CD4-positive, alpha-beta T cell treated with Interleukin-21 for 1 hour (primary cell): Measurements from ENCODE around the gene HPGDS.
"Not testable (repeated sequence)": the region's sequence is repeated elsewhere in the genome, so short reads cannot be mapped to it uniquely, and the experiment has no call there.

Source experiments
- DNase-seq: peaks from one replicate; pipeline ENCODE4 v3.0.0-alpha.2; 2020

HPGDS gene

DNA sequence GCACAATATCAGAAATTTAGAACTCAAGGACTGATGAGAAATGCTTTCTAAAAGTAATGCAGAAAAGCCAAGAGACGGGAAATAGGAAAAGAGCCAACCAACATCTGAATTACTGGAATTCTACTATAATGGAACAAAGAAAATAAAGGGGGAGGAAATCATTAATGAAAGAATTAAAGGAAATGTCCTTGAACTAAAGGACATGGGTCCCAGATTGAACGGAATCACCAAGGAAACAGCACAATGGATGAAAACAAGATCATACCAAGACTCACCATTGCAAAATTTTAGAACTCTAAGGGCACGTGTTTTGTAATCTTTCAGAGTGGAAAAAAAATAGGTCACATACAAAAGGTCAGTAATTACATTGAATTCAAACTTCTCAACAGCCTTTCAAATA, 35.9 kb downstream of the HPGDS start:
- no peak for DNase-seq

DNA sequence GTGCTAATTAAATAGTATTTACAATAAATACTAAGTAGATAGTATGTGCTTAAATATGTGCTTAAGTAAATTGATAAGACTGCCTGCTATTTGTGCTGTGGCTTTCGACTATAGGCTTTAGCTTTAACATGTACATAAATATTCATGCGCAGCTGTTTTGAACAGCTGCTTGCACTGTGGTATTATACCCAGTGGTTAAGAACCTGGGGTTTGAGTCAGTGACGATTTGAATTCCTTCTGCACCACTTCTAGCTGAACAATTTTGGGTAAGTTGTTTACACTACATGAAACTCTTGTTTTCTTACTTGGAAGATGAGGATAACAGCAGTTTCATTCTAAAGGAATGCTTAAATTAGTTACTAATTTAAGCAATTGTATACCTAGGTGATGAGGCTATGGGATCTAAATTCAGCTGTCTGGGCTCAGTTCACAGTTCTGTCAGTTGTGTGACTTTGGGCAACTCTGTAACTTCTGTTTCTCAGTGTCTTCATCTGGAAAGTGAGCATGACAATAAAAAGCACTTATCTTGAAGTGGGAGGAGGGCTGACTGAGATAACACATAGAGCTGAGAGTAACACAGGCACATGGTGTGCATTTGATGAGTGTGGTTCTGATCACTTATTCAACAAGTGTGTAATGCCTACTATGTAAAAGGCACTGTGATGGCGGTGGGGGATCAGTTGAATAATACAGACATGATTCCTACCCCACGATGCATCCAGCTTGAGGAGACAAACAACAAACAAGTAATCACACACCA, 37.0 kb downstream of the HPGDS start:
- DNase-seq = no peak

DNA sequence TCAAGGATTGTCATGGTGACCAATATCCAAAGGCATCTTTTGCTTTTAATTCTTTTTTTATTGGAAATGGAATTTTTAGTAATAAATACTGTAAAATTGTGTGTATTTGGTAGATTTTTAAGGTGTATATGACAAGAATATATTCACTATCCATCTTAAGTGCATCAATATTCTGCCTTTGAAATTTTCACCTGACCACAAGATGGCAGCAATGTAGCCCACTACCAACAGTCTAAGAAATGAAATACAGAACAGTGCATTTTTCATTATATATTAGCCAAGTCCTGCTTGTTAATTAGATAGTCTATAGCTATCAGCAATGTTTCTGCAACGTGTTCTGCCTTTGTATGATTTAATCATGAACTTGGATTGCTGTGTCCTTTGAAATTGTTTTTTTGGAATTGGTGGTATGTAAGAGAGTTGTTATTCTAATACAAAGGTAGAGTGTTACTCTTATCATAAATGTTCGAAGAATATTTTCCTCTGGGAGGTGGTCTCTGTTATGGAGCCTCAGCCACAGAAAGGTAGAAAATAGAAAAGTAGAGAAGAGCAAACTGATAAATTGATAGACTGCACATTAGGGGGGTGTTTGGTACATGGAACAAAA, 38.2 kb downstream of the HPGDS start:
- DNase-seq = peak; percentile 25

DNA sequence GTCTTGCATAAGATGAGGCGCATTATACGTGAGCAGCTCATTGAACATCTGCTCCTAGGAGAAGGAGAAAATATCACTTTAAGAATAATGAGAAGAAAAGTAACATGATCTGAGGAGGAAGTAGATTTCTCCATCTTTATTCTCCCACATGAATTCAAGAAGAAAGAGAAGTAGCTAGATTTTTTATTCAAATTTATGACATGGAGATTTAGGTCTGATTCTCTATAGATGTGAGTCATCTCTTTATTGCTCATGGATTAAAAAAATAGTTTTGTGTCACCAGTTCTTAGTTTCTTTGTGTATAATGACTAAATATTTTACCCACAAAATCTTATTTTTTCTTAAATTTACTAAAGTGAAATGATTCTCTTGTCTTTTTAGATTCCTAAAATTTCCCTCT, 40.4 kb downstream of the HPGDS start:
- DNase-seq = no peak

DNA sequence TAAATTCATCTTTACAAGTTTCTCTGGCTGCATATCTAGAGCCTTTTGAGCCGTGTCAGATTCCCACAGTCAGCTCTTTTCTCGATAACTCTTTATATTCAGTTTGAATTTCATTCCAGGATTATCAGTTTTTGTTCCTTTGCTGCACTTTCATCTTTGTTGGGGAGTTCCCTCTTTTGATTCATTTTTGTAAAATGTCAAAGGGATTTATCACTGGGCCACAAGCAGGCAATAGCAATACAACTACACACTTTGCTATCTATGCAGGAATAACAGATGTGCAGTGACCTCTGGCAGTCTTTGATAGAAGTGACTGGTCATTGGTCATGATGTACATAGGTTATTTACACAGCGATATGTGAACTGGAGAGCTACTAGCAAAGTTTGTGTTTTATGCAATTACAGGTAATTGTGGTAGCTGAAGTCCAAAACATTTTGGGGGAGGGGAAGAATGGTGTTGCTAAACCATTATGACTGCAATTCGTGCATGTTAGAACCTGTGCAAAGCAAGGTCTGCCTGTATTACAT, 43.8 kb downstream of the HPGDS start:
- no peak for DNase-seq

DNA sequence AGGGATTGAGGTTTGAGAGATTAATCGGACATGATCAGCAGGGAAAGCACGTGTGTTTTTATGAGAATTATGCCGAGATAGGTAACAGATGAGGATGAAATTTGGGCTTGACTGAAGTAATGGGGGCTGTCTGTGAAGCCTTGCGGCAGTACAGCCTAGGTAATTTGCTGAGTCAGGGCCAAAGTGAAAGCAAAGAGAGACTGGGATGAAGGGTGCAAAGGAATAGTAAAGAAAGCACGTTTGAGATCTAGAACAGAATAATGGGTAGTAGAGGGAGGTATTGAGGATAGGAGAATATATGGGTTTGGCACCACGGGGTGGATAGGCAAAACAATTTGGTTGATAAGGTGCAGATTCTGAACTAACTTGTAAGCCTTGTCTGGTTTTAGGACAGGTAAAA, 47.2 kb downstream of the HPGDS start:
- DNase-seq = not testable (repeated sequence)

DNA sequence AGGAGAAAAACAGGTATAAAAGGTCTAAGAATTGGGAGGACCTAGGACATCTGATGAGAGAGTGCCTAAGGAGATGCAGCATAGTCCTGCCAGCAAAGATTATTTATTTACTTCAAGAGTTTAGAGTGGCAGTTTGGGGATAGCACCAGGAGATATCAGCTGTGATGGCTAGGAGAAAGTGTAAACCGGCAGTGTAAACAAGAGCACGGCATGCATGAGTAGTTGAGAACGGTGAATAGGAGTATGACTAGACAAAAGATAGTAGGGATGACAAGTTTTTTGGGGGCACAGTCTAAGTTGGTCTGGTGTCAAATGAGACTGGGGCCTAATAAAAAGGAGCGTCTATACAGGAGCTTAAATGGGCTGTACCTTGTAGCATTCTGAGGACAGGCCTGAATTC, 48.7 kb downstream of the HPGDS start:
- not testable (repeated sequence) for DNase-seq

DNA sequence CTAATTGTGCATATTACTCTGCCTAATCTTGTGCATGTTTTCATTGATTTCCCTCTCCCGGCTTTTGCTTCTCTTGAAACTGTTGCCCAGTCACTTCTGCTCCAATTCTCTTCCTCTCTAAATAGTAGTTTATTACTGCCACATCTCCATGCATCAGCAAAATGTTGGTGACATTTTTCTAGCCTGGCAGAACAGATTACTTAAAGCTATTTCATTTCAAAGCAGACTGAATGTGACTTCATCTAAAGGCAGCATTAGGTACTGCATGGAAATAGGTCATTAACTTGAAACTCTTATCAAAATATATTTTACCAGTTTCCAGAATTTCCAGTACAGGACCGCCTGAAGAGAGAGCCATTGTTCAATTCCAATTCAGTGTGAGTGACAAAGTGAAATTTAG, 52.4 kb downstream of the HPGDS start:
- no peak for DNase-seq

DNA sequence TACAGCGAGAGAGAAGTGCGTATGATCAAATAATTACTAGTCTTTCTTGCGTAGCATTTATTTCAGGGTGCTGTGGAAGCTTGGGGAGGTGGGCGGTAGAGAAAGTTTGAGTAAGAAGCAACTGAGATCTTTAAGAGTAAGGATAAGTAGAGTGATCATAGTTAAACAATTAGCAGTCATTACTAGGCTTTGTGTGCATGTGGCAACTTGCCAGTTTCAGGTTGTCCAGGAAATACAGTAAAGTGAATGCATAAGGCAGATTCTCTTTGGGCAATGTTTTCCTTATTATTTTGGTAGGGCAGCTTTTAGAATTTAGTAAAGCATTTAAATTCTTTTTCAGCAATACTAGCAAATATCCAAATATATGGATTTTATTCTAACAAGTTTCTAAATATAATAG, 57.0 kb downstream of the HPGDS start:
- no peak for DNase-seq

DNA sequence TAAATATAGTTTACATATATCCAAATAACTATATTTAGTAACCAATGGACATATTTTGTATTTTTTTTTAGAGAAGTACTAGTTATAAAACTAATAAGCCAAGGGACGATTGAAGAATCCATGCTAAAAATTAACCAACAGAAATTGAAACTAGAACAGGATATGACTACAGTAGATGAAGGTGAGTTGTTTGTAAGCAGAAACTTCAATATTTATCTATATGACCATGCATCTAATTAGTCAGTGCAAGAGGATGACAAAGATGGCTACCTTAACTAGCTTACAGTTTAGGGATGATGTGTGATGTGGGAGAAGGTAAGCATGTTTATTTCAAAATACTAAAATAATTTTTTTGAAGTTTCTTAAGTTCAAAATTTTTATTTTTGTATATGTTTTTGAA, 57.7 kb downstream of the HPGDS start:
- no peak for DNase-seq

DNA sequence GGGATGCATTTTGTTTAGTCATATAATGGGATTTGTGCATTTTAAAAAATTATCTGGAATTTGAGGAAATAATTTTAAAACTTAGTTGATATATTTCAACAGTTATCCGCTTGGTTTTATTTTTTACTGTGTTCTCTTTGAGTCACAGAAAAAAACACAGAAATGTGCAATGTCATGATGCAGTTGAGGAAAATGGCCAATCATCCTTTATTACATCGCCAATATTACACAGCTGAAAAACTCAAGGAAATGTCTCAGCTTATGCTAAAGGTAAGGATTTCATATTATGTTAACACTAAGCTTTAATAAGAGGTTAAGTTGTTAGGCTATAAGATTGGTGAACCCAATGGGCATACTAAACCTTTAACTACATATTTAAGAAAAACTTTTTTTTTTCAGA, 63.9 kb downstream of the HPGDS start:
- DNase-seq = no peak

DNA sequence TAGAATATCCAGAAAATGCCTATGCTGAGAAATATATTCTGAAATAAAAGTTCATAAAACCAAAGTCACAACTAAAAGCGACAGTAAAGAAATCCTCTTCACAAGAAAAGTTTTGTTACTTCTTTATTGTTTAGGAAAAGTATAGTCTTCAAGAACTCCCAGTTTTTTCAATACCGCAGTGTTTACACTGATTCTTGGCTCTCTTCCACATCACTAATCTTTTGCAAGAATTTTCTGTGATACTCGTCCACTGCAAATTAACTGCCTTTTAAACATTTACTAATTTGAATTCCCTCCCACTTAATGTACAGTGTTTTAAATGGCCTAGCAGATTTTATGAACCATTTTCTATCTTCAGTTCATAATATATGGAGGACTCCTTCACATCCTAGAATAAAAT, 65.1 kb downstream of the HPGDS start:
- DNase-seq = no peak

DNA sequence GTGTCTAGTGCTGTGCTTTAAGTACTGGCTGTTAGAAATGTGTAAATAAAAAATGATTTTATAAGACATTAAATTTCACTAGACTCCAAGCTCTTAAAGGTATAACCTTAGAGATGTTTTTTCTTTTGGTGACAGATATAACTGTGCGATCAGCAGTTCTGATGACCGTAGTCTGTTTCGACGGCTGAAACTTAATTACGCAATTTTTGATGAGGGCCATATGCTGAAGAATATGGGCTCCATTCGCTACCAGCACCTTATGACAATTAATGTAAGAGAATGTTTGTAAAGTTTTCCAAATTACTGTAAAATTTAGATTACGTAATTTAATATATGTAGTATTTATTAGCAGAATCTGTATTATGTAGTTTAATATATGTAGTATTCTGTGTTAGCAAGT, 66.4 kb downstream of the HPGDS start:
- DNase-seq = no peak

DNA sequence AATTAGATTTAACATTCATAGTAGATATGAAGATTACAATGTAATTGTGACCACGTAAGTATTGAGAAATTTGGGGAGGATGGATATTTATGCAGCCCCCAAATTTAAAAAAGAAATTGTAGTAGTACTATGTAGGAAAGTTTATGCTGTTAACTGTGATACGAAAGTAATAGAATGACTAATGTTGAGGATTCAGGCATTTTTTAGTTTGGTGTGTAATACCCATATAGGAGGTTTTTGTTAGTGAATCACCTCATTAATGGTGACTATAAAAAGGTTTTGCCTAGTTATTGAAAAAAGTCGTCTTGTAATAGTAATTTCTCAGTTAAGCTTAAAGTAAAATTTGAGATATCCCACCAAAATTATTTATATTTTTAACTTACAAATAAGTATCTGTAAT, 67.7 kb downstream of the HPGDS start:
- DNase-seq = no peak

DNA sequence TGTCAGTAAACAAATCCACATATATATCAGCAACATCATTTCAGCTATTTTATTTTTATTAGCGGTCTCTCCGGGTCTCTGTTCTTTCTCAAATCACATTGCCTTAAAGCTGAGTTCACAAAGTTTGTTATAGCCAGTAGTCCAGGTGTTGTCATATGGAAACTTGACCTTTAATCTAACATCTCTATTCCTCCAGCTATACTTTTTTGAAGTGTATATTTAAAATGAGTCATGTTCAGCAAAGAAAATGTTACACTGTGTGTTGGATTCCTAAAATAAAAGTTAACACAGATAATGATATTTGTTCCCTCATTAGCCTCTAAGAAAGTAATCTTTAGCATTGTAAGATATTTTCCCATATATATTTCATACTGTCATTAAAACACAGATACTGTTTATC, 71.4 kb downstream of the HPGDS start:
- DNase-seq = no peak

DNA sequence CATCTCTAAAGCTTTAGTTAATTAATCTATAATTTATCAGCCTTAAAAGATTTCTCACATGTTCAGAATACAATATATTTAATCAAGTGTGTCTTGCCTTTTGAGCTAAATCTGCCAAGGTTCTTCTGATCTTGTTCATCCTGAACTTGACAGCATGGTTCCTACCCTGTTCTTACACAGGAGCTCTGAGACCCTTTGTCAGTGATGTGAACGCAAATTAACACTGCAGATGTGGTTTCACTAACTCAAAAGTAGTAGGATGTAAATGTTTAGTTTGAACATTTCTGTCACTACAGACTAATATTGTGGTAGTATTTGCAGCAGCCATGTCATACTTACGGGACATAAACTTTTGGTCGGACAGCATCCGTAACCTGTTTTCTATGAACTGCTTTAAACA, 75.6 kb downstream of the HPGDS start:
- no peak for DNase-seq

DNA sequence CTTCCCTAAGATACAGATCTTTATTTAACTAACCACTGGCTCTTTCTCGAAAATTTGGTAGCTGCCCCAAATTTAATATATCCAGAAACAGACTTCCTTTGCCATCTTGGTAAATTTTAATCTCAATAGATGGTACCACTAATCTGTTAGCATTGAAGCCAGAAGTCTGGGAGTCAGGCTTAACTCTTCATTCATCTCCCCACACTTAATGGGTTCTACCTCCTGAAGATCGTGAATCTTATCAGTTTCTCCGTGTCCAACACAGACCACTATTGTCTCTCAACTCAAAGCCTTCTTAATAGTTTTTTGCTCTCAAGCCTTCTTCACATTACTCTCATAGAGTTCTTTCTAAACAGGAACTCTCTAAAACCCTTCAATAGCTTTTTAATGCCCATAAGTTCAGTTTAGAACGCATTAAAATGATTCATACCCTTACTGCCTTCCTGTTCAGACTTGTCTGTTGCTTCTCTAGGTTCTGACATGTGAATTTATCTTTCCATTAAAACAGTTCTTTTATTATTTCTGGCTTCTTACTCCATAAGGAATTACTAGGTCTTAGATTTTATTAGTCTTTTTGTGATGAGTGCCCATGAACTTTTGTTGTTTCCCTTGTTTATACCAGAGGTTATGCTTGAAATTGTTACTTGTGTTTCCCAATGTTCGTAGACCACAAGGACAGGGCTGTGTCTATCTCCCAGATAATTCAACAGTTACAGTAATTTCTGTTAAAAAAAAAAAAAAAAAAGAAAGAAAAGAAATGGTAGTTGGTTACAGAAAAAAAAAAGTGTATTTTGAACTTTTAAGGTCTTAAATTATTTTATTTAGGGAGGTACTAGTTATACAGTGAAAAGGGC, 80.2 kb downstream of the HPGDS start:
- no peak for DNase-seq

DNA sequence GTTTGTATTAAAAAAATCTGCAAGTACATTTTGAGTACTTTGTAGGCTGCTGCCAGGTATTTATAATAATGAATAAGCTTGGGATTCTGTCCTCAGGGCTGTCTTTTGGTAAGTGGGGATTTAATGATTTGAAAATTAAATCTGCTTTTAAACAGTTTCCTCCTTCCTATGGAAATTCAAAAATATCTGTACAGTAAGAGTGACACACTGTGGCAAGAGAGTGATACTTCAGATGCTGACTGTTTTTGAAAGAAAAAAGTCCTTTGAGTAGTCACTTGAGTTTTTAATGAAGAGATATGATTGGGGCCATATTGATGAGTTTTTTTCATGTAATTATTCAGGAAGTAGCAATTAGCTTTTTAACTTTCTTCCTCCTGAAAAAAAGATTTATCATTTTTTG, 85.8 kb downstream of the HPGDS start:
- DNase-seq = peak; percentile 3

DNA sequence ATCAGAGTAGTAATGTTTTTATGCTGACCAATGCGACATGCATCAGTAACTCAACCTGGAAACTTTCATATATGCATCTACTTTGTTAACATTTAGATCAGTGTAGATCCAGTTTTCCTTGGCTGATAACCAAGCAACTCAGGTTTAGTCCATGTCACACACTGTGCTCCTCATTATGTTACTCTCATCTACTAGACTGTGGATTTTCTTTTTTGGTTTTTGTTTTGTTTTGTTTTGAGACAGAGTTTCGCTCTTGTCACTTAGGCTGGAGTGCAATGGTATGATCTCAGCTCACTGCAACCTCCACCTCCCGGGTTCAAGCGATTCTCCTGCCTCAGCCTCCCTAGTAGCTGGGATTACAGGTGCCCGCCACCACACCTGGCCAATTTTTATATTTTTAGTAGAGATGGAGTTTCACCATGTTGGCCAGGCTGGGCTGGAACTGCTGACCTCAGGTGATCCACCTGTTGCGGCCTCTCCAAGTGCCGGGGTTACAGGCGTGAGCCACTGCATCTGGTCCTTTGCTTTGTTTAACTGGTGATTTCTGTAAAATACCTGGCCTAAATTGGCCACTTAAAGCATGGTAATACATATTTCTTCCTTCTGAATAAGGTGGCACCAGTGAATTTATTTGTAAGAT, 86.4 kb downstream of the HPGDS start:
- no peak for DNase-seq

DNA sequence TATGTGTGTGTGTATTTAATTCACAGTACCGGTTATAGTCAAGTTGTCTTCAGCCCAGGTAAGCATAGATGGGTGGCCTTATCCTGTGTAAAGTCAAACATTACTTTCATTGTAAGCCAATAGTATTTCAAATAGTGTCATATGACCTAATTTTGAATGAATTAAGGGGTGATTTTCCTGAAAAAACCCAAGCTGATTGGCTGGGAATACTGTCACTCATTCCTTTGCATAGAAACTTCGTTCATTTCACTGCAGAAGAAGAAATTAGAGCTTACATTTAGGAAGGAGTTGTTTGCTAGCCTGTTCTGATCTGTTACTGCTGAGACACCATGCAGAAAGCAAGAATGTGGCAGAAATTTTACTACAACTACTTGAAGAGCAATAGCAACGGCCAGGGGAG, 89.6 kb downstream of the HPGDS start:
- no peak for DNase-seq

DNA sequence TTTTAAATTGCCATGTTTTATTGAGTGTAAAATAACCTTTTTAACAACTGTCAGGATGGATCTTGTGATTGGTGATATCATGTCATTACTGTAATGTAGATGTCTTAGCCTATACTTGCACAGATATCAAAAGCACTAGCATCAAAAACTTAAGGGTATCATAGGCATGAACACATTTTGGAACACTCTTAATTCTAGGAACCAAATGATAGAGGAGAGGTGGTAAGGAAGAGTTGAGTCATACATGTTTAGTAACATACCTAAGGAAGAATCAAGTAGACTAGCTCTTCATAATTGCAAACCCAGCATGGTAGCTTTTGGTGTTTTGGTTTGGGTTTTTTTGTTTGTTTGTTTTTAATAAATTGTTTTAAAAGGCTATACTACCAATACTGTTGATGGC, 91.5 kb downstream of the HPGDS start:
- DNase-seq = no peak
